Measurements from ENCODE around the gene ELAVL1.

ELAVL1 gene

GRCh38 chr19:7909471-7910067 is 95.9 kb downstream of the ELAVL1 start:
- no peak for DNase-seq (ENCODE audit: low spot score)

GRCh38 chr19:7908742-7909461 is 96.5 kb downstream of the ELAVL1 start:
- DNase-seq (ENCODE audit: low spot score), result no peak
